ENCODE data around the gene ZNF700. TPM values are rescaled to one million over a fixed set of nuclear protein-coding genes. Genes with fewer than 3 reads are reported as not detected.
"Not testable (repeated sequence)": the region's sequence is repeated elsewhere in the genome, so short reads cannot be mapped to it uniquely, and the experiment has no call there.

The ZNF700 gene
- total and polyA plus RNA-seq, 4 experiments from 2014 or later = 3.2 to 25.6 (median 15.2) TPM

GRCh38 chr19:11887611-11888531 lies 37.0 kb upstream of the ZNF700 start, which contains the start of gene ZNF69:
TSS of gene ZNF69 (plus strand) at chr19:11887782. CDS start at chr19:11887924, 142 bp downstream.
- intact Hi-C loops (cut with micrococcal nuclease) = loop anchor here (2.0 kb wide), 1 partner anchor 37 kb away; the partner anchor contains the start of gene ZNF700
- H3K9me3 Mint-ChIP-seq = peaks cover 0 to 9% (median 3%) of the 10 kb centered on the region in 8 donors
- Histone ChIP-seq H3K36me3 (ENCODE audit: insufficient read depth, low read length) (no peaks in the 10 kb centered on the region), H3K4me3 (ENCODE audit: low read length in 2 of 2) (peak within 1 kb of the TSS; percentile 57 to 62), H3K4me1 (ENCODE audit: insufficient read depth, low read length) (peaks cover 14% of the 10 kb centered on the region), H3K27ac (ENCODE audit: low read depth, low read length) (peak within 1 kb of the TSS; percentile 50), H3K9me3 (ENCODE audit: control insufficient read depth in 1 of 2, low read length in 2 of 2) (no peaks in the 10 kb centered on the region), H3K27me3 (ENCODE audit: insufficient read depth, low read length) (no peaks in the 10 kb centered on the region)
- POLR2A ChIA-PET (ENCODE audit: partially characterized antibody) = interaction anchor here (0.7 to 1.2 kb wide), 3 partner anchors 36 to 100 kb away, joined by 3 to 6 read pairs (median 6); partner anchors contain the start of gene ZNF700
- no peaks in the 10 kb centered on the region for H3K27me3 Mint-ChIP-seq
- peak; percentile 38 to 53 (median 43) for DNase-seq
- peak within 1 kb of the TSS; percentile 91 to 94 (median 92) for H3K4me3 Mint-ChIP-seq
- peak within 1 kb of the TSS; percentile 68 to 92 (median 88) for H3K27ac Mint-ChIP-seq
- H3K36me3 Mint-ChIP-seq = peaks cover 0 to 1% of the 10 kb centered on the region in 2 donors
- CTCF ChIA-PET (ENCODE audit: partially characterized antibody) = interaction anchor here (1.5 to 2.5 kb wide), 2 partner anchors 37 to 101 kb away, joined by 6 to 8 read pairs; partner anchors contain the start of gene ZNF700
- H3K4me1 Mint-ChIP-seq = peaks cover 13 to 34% (median 19%) of the 10 kb centered on the region in 4 donors

- H3K9me3 Mint-ChIP-seq; H3K4me3 ChIP-seq (ENCODE audit: low read length in 2 of 2); H3K27me3 ChIP-seq (ENCODE audit: insufficient read depth, low read length); intact Hi-C loops (cut with micrococcal nuclease); H3K27ac ChIP-seq (ENCODE audit: low read depth, low read length); POLR2A ChIA-PET (ENCODE audit: partially characterized antibody); H3K27me3 Mint-ChIP-seq; H3K9me3 ChIP-seq (ENCODE audit: control insufficient read depth in 1 of 2, low read length in 2 of 2); CTCF ChIA-PET (ENCODE audit: partially characterized antibody); H3K36me3 ChIP-seq (ENCODE audit: insufficient read depth, low read length); DNase-seq: not testable (repeated sequence)
- peak overlapping the region in 1 of 7 donors; percentile 32 for H3K27ac Mint-ChIP-seq
- peaks cover 1 to 12% of the 10 kb centered on the region in 2 donors for H3K36me3 Mint-ChIP-seq
- peak overlapping the region in 6 of 8 donors; percentile 3 to 43 (median 26) for H3K4me3 Mint-ChIP-seq
- H3K4me1 Mint-ChIP-seq = peaks cover 13 to 34% (median 19%) of the 10 kb centered on the region in 4 donors
- peaks cover 14% of the 10 kb centered on the region for H3K4me1 ChIP-seq (ENCODE audit: insufficient read depth, low read length)
Observed at GRCh38 chr19:11889901-11890300, 35.0 kb upstream of the ZNF700 start.

DNA sequence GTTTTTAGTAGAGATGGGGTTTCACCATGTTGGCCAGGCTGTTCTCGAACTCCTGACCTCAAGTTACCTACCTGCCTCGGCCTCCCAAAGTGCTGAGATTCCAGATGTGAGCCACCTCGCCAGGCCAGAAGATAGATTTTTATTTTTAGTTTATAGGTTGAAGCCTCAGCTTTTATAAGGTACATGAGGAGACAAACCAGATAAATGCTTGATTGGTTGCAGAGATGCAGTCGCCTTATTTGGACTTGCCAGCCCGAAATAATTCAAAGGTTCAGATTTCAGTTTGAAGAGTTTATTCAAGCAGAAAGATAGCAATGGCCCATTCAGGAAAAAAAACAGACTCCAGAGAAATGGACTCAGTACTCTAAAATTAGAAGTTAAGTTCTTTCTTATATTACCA lies 34.3 kb upstream of the ZNF700 start:
- H3K27me3 Mint-ChIP-seq = no peaks in the 10 kb centered on the region
- Histone ChIP-seq H3K9me3 (ENCODE audit: control insufficient read depth in 1 of 2, low read length in 2 of 2) (no peaks in the 10 kb centered on the region), H3K4me1 (ENCODE audit: insufficient read depth, low read length) (peaks cover 14% of the 10 kb centered on the region), H3K36me3 (ENCODE audit: insufficient read depth, low read length) (no peaks in the 10 kb centered on the region), H3K27me3 (ENCODE audit: insufficient read depth, low read length) (no peaks in the 10 kb centered on the region), H3K27ac (ENCODE audit: low read depth, low read length) (no peak overlapping the region), H3K4me3 (ENCODE audit: low read length in 2 of 2) (no peak overlapping the region)
- H3K4me3 Mint-ChIP-seq = no peak overlapping the region
- ChIA-PET CTCF (ENCODE audit: partially characterized antibody) (no interaction called here), POLR2A (ENCODE audit: partially characterized antibody) (no interaction called here)
- peaks cover 0 to 12% (median 5%) of the 10 kb centered on the region in 8 donors for H3K9me3 Mint-ChIP-seq
- intact Hi-C loops (cut with micrococcal nuclease) = no loop called here
- peaks cover 7 to 17% of the 10 kb centered on the region in 2 donors for H3K36me3 Mint-ChIP-seq
- no peak for DNase-seq
- H3K27ac Mint-ChIP-seq = no peak overlapping the region
- peaks cover 13 to 34% (median 19%) of the 10 kb centered on the region in 4 donors for H3K4me1 Mint-ChIP-seq

DNA sequence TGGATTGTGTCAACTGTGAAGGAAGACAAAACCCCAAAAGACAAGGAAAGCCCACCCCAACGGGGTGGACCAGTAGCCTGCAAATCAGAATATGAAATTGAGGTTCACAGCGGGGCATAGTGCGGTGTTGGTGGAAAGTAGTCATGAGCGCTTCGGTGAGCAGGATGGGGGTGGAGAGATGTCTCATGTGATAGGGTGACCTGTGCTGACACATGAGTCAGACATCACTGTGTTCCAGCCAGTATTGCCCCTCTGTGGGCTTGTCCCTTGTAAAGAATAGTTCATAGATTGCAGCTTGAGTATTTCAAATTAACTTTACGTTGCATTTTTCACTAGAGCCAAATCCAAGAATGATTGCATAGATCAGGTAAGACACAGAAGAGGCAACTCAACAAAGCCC lies 30.1 kb upstream of the ZNF700 start:
- Histone ChIP-seq H3K36me3 (ENCODE audit: insufficient read depth, low read length) (no peaks in the 10 kb centered on the region), H3K27me3 (ENCODE audit: insufficient read depth, low read length) (no peaks in the 10 kb centered on the region), H3K9me3 (ENCODE audit: control insufficient read depth in 1 of 2, low read length in 2 of 2) (peaks cover 0 to 3% of the 10 kb centered on the region in 2 donors), H3K4me1 (ENCODE audit: insufficient read depth, low read length) (no peaks in the 10 kb centered on the region), H3K27ac (ENCODE audit: low read depth, low read length) (no peak overlapping the region), H3K4me3 (ENCODE audit: low read length in 2 of 2) (no peak overlapping the region)
- peaks cover 0 to 3% (median 1%) of the 10 kb centered on the region in 4 donors for H3K4me1 Mint-ChIP-seq
- no peaks in the 10 kb centered on the region for H3K27me3 Mint-ChIP-seq
- intact Hi-C loops (cut with micrococcal nuclease) = no loop called here
- ChIA-PET CTCF (ENCODE audit: partially characterized antibody) (no interaction called here), POLR2A (ENCODE audit: partially characterized antibody) (no interaction called here)
- H3K27ac Mint-ChIP-seq = no peak overlapping the region
- peaks cover 12 to 36% of the 10 kb centered on the region in 2 donors for H3K36me3 Mint-ChIP-seq
- peak overlapping the region in 1 of 8 donors; percentile 28 for H3K4me3 Mint-ChIP-seq
- DNase-seq = no peak
- H3K9me3 Mint-ChIP-seq = peaks cover 0 to 25% (median 17%) of the 10 kb centered on the region in 8 donors

DNA sequence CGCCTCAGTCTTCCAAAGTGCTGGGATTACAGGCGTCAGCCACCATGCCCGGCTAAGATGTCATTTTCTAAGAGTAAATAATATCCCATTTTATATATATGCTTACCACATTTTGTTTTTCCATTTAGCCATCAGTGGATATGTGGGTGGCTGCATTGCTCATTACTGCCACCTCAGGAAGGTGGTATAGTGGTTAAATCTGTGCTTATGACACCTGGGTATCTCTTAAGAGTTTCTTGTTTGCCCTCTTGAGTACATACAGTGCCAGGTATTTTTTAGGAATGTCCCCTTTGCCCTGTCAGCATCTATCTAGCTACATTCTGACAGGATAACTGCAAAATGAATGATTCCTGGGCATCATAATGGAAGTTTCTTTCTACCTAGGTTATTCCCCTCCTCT lies 22.7 kb upstream of the ZNF700 start:
- Mint-ChIP-seq H3K36me3 (peaks cover 36 to 54% of the 10 kb centered on the region in 2 donors), H3K27me3 (no peaks in the 10 kb centered on the region), H3K9me3 (peaks cover 4 to 87% (median 73%) of the 10 kb centered on the region in 8 donors), H3K27ac (no peak overlapping the region), H3K4me1 (peaks cover 0 to 1% (median 0%) of the 10 kb centered on the region in 4 donors), H3K4me3 (no peak overlapping the region)
- Histone ChIP-seq H3K27ac (ENCODE audit: low read depth, low read length) (no peak overlapping the region), H3K9me3 (ENCODE audit: control insufficient read depth in 1 of 2, low read length in 2 of 2) (peaks cover 14 to 21% of the 10 kb centered on the region in 2 donors), H3K4me1 (ENCODE audit: insufficient read depth, low read length) (no peaks in the 10 kb centered on the region), H3K4me3 (ENCODE audit: low read length in 2 of 2) (no peak overlapping the region), H3K27me3 (ENCODE audit: insufficient read depth, low read length) (no peaks in the 10 kb centered on the region), H3K36me3 (ENCODE audit: insufficient read depth, low read length) (no peaks in the 10 kb centered on the region)
- POLR2A ChIA-PET (ENCODE audit: partially characterized antibody) = no interaction called here
- intact Hi-C loops (cut with micrococcal nuclease) = no loop called here
- CTCF ChIA-PET (ENCODE audit: partially characterized antibody) = no interaction called here
- DNase-seq = no peak

- no peak overlapping the region for H3K4me3 ChIP-seq (ENCODE audit: low read length in 2 of 2)
- no peak overlapping the region for H3K27ac ChIP-seq (ENCODE audit: low read depth, low read length)
- H3K4me1 ChIP-seq (ENCODE audit: insufficient read depth, low read length) = no peaks in the 10 kb centered on the region
- no peaks in the 10 kb centered on the region for H3K27me3 ChIP-seq (ENCODE audit: insufficient read depth, low read length)
- ChIA-PET CTCF (ENCODE audit: partially characterized antibody) (no interaction called here), POLR2A (ENCODE audit: partially characterized antibody) (no interaction called here)
- H3K36me3 Mint-ChIP-seq = peaks cover 27 to 35% of the 10 kb centered on the region in 2 donors
- intact Hi-C loops (cut with micrococcal nuclease) = no loop called here
- H3K27ac Mint-ChIP-seq = no peak overlapping the region
- H3K27me3 Mint-ChIP-seq = no peaks in the 10 kb centered on the region
- DNase-seq = no peak
- no peaks in the 10 kb centered on the region for H3K36me3 ChIP-seq (ENCODE audit: insufficient read depth, low read length)
- peaks cover 14 to 19% of the 10 kb centered on the region in 2 donors for H3K9me3 ChIP-seq (ENCODE audit: control insufficient read depth in 1 of 2, low read length in 2 of 2)
- no peak overlapping the region for H3K4me3 Mint-ChIP-seq
- peaks cover 4 to 94% (median 81%) of the 10 kb centered on the region in 8 donors for H3K9me3 Mint-ChIP-seq
- no peaks in the 10 kb centered on the region for H3K4me1 Mint-ChIP-seq
Observed at GRCh38 chr19:11905928-11906327, 19.0 kb upstream of the ZNF700 start.

DNA sequence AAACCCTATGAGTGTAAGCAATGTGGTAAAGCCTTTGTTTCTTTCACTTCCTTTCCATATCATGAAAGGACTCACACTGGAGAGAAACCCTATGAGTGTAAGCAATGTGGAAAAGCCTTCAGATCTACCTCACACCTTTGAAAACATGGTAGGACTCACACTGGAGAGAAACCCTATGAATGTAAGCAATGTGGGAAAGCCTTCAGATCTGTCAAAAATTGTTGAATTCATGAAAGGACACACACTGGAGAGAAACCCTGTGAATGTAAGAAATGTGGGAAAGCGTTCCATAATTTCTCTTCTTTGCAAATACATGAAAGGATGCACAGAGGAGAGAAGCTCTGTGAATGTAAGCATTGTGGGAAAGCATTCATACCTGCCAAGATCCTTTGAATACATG lies 13.0 kb upstream of the ZNF700 start:
- CTCF ChIA-PET (ENCODE audit: partially characterized antibody); H3K27ac ChIP-seq (ENCODE audit: low read depth, low read length); H3K4me1 ChIP-seq (ENCODE audit: insufficient read depth, low read length); H3K27ac Mint-ChIP-seq; H3K27me3 ChIP-seq (ENCODE audit: insufficient read depth, low read length); H3K4me3 ChIP-seq (ENCODE audit: low read length in 2 of 2); H3K36me3 ChIP-seq (ENCODE audit: insufficient read depth, low read length); intact Hi-C loops (cut with micrococcal nuclease); H3K4me3 Mint-ChIP-seq; POLR2A ChIA-PET (ENCODE audit: partially characterized antibody); DNase-seq; H3K4me1 Mint-ChIP-seq; H3K27me3 Mint-ChIP-seq: not testable (repeated sequence)
- H3K36me3 Mint-ChIP-seq = peaks cover 5 to 16% of the 10 kb centered on the region in 2 donors
- H3K9me3 ChIP-seq (ENCODE audit: control insufficient read depth in 1 of 2, low read length in 2 of 2) = peaks cover 0 to 11% of the 10 kb centered on the region in 2 donors
- peaks cover 3 to 87% (median 58%) of the 10 kb centered on the region in 8 donors for H3K9me3 Mint-ChIP-seq
